ENCODE data around the gene FKBP15. TPM values are rescaled to one million over a fixed set of nuclear protein-coding genes. Genes with fewer than 3 reads are reported as not detected.
"Not testable (repeated sequence)": the region's sequence is repeated elsewhere in the genome, so short reads cannot be mapped to it uniquely, and the experiment has no call there.

The FKBP15 gene
- total RNA-seq, 1 donor from 2014 or later: 26.4 TPM

GRCh38 chr9:113148372-113148705, 72.7 kb downstream of the FKBP15 start:
- Mint-ChIP-seq H3K27ac (ENCODE audit: unreplicated experiment) (no peak overlapping the region), H3K4me3 (ENCODE audit: unreplicated experiment) (no peak overlapping the region), H3K4me1 (ENCODE audit: low read depth, unreplicated experiment) (peaks cover 11% of the 10 kb centered on the region), H3K36me3 (ENCODE audit: low read depth, unreplicated experiment) (no peaks in the 10 kb centered on the region), H3K27me3 (ENCODE audit: low read depth, unreplicated experiment) (no peaks in the 10 kb centered on the region), H3K9me3 (ENCODE audit: unreplicated experiment) (peaks cover 9% of the 10 kb centered on the region)
- Histone ChIP-seq H4K20me1 (ENCODE audit: insufficient read depth, low read length) (peaks cover 1% of the 10 kb centered on the region), H3K27me3 (ENCODE audit: insufficient read depth, low read length) (peaks cover 5% of the 10 kb centered on the region), H2AFZ (ENCODE audit: low read depth, low read length) (no peak overlapping the region), H3K27ac (ENCODE audit: low read depth, low read length) (no peak overlapping the region), H3K36me3 (ENCODE audit: insufficient read depth, low read length) (peaks cover 3% of the 10 kb centered on the region), H3K9me3 (ENCODE audit: insufficient read depth, low read depth, low read length) (no peaks in the 10 kb centered on the region), H3K4me2 (ENCODE audit: low read length) (no peak overlapping the region), H3K4me1 (ENCODE audit: insufficient read depth, low read length) (peaks cover 6% of the 10 kb centered on the region), H3K9ac (ENCODE audit: low read length) (no peak overlapping the region), H3K4me3 (ENCODE audit: insufficient read depth, low read depth, low read length) (no peak overlapping the region), H3K79me2 (ENCODE audit: insufficient read depth, low read length) (no peaks in the 10 kb centered on the region)
- no peak for TF ChIP-seq EZH2 (IDR thresholded peaks at IDR 0.05; ENCODE audit: insufficient read depth, low read length)
- no peak for TF ChIP-seq CTCF (IDR thresholded peaks at IDR 0.05; ENCODE audit: insufficient read depth, low read depth, low read length)
- DNase-seq (ENCODE audit: low read depth): no peak
- FAIRE-seq: no peak

DNA sequence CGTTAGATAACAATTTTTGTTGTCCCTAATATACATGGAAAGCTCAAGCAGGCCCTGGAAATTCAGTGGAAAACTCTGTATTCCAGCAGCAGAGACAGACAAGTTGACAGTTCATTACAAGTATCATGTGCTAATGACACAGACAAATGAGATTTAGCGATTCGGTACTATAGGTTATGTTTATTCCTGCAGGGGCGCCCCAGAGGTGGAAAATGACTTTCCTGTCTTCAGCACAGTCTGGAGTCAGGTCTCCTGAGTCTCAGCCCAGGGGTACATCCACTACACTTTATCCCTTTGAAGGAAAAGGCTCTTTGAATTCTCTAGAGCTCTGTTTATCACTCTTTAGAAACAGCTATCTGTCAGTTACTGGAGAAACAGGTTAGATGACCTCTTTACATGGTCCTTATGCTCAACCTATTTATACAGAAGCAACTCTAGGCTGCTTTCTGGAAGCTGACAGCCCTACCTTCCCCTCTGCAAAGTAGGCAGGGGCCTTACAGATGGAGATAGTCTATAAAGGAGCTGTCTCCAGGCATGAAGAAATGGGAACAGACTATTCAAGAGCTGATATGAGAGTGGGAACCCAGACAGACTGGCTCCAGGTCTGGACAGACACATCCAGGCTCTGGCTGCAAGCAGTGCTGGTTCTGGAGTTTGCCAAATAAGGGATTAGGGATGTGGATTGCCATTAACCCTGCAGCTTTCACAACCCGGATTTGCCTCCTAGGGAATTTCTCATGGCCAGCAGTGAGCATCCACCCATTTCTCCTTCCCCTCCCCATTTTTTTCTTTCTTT, 77.4 kb downstream of the FKBP15 start:
- DNase-seq (ENCODE audit: low read depth) (no peak), FAIRE-seq (no peak)
- Histone ChIP-seq H2AFZ (ENCODE audit: low read depth, low read length) (no peak overlapping the region), H3K9me3 (ENCODE audit: insufficient read depth, low read depth, low read length) (no peaks in the 10 kb centered on the region), H3K27ac (ENCODE audit: low read depth, low read length) (no peak overlapping the region), H3K79me2 (ENCODE audit: insufficient read depth, low read length) (no peaks in the 10 kb centered on the region), H3K4me1 (ENCODE audit: insufficient read depth, low read length) (no peaks in the 10 kb centered on the region), H3K4me2 (ENCODE audit: low read length) (no peak overlapping the region), H3K4me3 (ENCODE audit: insufficient read depth, low read depth, low read length) (no peak overlapping the region), H3K27me3 (ENCODE audit: insufficient read depth, low read length) (peaks cover 8% of the 10 kb centered on the region), H3K36me3 (ENCODE audit: insufficient read depth, low read length) (no peaks in the 10 kb centered on the region), H4K20me1 (ENCODE audit: insufficient read depth, low read length) (no peaks in the 10 kb centered on the region), H3K9ac (ENCODE audit: low read length) (no peak overlapping the region)
- H3K4me3 Mint-ChIP-seq (ENCODE audit: unreplicated experiment): no peak overlapping the region
- TF ChIP-seq EZH2 (IDR thresholded peaks at IDR 0.05; ENCODE audit: insufficient read depth, low read length): no peak
- TF ChIP-seq CTCF (IDR thresholded peaks at IDR 0.05; ENCODE audit: insufficient read depth, low read depth, low read length): no peak
- H3K27ac Mint-ChIP-seq (ENCODE audit: unreplicated experiment): no peak overlapping the region
- peaks cover 2% of the 10 kb centered on the region for H3K36me3 Mint-ChIP-seq (ENCODE audit: low read depth, unreplicated experiment)
- H3K4me1 Mint-ChIP-seq (ENCODE audit: low read depth, unreplicated experiment): no peaks in the 10 kb centered on the region
- peaks cover 8% of the 10 kb centered on the region for H3K9me3 Mint-ChIP-seq (ENCODE audit: unreplicated experiment)
- no peaks in the 10 kb centered on the region for H3K27me3 Mint-ChIP-seq (ENCODE audit: low read depth, unreplicated experiment)

DNA sequence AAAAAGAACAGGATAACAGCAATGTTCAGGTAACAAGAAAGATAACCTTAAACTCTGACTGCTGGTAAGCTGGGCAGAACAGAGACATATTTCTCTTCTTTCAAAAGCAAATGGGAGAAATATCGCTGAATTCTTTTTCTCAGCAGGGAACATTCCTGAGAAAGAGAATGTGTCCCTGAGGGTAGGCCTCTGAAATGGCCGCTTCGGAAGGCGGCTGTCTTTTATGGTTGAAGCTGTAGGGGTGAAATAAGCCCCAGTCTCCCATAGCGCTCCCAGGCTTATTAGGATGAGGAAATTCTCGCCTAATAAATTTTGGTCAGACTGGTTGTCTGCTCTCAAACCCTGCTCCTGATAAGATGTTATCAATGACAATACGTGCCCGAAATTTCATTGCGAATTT, 80.2 kb downstream of the FKBP15 start:
- H3K4me1 ChIP-seq (ENCODE audit: insufficient read depth, low read length); H2AFZ ChIP-seq (ENCODE audit: low read depth, low read length); DNase-seq (ENCODE audit: low read depth); H3K36me3 ChIP-seq (ENCODE audit: insufficient read depth, low read length); H3K4me3 Mint-ChIP-seq (ENCODE audit: unreplicated experiment); H3K79me2 ChIP-seq (ENCODE audit: insufficient read depth, low read length); H3K27ac Mint-ChIP-seq (ENCODE audit: unreplicated experiment); H3K36me3 Mint-ChIP-seq (ENCODE audit: low read depth, unreplicated experiment); H3K27me3 Mint-ChIP-seq (ENCODE audit: low read depth, unreplicated experiment); H3K4me2 ChIP-seq (ENCODE audit: low read length); H3K9ac ChIP-seq (ENCODE audit: low read length); H3K4me1 Mint-ChIP-seq (ENCODE audit: low read depth, unreplicated experiment); H3K4me3 ChIP-seq (ENCODE audit: insufficient read depth, low read depth, low read length); H3K9me3 Mint-ChIP-seq (ENCODE audit: unreplicated experiment); H4K20me1 ChIP-seq (ENCODE audit: insufficient read depth, low read length); H3K27me3 ChIP-seq (ENCODE audit: insufficient read depth, low read length); H3K9me3 ChIP-seq (ENCODE audit: insufficient read depth, low read depth, low read length); H3K27ac ChIP-seq (ENCODE audit: low read depth, low read length); FAIRE-seq: not testable (repeated sequence)

Measured in astrocyte (in vitro differentiated cells and primary cell).